Activated CD8-positive, alpha-beta memory T cell treated with anti-CD3 and anti-CD28 coated beads for 48 hours (primary cell): Measurements from ENCODE around the gene INS.
"Not testable (repeated sequence)": the region's sequence is repeated elsewhere in the genome, so short reads cannot be mapped to it uniquely, and the experiment has no call there.

ENCODE experiments used
- DNase-seq, 3 experiments: peaks; one replicate each; pipeline ENCODE4 v3.0.0-alpha.2; 2020; ENCODE audit warnings: low read depth in 2 of 3, low spot score in 2 of 3

INS gene

GRCh38 chr11:2135018-2135569, 25.9 kb downstream of the INS start:
- DNase-seq: no peak

DNA sequence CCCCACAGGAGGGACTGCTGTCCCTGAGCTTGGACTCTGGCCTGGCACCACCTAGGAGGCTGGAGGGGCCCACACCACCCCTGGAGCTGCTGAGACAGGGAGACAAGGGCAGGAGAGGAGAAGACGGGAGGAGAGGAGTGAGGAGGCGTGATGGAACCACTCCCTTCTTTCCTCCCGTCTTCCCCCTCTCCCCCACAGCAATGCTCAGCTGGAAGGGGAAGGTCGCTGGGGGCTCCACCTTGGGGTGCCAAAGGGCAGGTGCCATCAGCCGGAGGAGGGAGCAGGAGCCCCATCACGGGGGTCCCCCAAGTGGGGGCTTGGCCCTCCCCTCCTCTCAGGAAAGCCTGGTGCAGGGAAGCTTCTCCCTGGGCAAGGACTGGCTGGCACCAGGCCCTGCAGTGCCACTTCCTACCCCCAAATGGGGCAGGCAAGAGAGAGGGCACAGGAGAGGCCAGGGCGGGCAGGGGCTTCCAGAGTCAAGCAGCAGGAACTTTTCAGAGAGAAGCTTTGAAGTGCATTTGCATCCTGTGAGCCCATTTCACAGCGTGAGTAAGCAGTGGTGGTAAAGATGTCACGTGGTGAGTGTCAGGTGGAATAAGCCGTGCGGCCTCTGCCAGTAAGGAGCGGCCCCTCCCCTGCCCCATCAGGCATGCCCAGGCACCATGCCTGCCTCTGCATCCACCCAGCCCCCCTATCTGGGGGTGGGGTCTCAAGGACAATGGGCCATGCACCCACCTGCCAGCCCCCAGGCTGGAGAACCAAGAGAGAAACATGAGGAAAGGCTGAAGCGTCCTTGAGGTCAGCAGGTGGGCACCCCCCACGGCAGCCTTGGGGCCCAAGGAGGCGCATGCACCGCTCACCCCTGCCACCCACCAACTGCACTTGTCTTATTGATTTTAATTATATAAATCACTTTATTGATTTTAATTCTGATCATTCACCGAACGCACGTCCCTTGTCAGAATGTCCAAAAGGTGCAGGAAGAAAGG, 26.7 kb downstream of the INS start:
- DNase-seq: no peak

DNA sequence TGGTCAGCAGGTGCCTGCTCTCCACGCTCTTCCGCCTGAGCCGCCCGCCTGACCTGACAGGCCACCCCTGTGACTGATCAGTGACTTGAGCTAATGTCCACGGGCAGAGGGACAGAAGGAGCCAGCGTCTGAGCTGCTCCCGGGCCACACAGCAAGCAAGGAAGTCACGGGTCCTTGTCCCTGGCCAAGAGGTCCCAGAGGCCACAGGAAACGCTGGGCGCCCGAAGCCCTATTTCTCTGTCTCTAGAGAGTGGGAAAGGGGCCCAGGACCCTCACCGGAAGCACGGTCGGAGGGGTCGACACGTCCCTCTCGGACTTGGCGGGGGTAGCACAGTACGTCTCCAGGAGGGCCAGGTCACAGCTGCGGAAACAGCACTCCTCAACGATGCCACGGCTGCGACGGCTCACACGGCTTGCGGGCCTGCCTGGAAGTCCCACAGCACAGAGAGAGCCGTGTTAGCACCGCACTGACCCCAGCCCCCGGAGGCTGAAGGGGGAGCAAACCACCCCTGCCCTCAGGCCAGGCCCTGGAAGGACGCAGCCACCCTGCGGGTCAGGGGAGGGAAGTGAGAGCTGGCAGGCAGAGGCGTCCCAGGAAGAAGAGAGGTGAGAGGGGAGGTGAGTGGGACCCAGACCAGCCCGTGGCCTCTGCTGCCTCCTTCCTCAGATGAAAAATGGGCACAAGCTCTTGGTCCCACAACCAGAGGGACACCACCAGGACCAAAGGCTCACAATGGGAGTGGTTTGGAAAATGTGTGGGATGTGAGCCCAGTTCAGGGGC, 27.6 kb downstream of the INS start:
- no peak for DNase-seq

DNA sequence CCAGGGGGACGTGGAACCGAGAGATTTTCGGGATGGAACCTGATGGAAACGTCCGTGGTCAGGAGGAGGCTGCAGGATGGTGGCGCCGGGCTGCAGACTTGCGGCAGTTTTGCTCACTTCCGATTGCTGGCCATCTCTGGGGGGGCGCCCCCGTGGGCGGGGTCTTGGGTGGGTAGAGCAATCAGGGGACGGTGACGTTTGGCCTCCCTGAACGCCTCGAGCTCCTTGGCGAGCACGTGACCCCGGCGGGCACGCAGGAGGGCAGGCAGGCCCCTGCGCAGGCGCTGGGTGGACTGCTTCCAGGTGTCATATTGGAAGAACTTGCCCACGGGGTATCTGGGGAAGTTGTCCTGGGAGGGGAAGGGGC, 28.2 kb downstream of the INS start:
- DNase-seq: no peak

- DNase-seq: no peak
Measured at GRCh38 chr11:2132246-2132645, 28.8 kb downstream of the INS start.

- DNase-seq: no peak
Measured at GRCh38 chr11:2131371-2132236, 29.4 kb downstream of the INS start.

- DNase-seq: no peak
Measured at GRCh38 chr11:2130881-2131352, 30.1 kb downstream of the INS start.

DNA sequence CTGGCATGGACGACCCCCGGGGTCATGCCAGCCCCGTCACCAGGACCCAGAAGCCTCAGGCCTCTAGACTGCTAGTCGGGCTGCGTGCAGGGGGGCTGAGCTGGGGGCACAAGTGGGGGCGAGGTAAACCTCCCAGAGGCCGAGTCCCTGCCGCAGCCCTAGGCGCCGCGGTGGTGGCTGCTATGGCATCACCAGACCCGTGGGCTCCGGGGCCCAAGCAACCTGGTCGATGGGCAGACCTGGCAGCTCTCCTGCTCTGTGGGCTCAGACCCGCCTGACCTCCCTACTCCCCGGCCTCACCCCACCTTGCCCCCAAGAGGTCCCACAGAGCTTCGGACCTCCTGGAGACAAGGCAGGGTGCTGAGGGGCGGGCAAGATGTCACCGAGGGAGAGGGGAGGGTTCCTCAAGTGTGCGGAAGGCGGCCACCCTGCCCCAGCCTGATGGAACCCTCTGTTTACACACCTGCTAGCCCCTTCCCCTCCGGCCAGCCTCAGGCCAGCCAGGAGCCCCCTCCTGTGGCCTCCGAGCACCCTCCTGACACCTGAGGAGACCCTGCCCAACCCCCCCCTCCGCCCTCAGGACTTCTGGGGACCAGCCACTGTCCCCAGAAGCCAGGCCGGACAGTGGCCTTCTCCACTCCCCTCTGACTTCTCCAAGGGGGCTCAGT, 31.2 kb downstream of the INS start:
- no peak for DNase-seq

GRCh38 chr11:2129308-2129698, 31.7 kb downstream of the INS start:
- DNase-seq: no peak

DNA sequence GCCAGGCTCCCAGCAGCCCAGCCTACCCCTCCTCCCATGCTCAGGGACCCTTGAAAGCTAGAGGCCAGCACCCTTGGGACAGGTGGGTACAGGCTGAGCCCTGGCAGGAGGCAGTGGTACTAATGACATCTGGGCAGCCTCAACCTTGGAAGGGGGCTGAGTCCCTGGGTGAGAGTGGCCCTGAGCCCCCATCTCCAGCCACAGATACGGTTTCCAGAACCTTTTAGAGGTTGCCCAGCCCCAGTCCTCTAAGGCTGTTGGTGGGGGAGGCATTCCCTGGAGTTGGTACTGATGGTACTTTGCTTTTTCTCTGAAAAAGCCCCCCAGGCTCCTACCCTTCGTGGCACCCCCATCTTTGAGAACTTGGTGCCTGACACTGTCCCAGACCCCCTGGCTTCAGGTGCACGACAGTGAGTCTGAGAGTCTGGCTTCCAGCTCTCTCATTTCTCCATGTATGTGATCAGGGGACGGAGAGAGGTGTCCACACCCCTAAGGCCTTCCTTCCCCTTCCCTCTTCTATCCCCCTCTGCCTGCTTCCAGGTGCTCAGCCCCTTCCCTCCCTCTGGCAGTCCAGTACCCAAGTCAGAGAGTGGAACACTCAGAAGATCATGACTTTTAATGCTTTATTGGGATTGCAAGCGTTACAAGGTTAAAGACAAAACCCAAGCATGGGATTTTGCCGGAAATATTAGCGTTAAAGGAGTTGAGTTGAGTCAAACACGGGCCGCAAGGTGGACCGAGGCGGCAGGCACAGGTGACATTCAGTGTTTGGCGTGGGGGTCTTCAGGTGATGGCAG, 32.3 kb downstream of the INS start:
- DNase-seq: no peak

- no peak for DNase-seq
Measured at GRCh38 chr11:2128130-2128510, 32.9 kb downstream of the INS start.

GRCh38 chr11:2127482-2128129, 33.4 kb downstream of the INS start:
- DNase-seq: no peak

DNA sequence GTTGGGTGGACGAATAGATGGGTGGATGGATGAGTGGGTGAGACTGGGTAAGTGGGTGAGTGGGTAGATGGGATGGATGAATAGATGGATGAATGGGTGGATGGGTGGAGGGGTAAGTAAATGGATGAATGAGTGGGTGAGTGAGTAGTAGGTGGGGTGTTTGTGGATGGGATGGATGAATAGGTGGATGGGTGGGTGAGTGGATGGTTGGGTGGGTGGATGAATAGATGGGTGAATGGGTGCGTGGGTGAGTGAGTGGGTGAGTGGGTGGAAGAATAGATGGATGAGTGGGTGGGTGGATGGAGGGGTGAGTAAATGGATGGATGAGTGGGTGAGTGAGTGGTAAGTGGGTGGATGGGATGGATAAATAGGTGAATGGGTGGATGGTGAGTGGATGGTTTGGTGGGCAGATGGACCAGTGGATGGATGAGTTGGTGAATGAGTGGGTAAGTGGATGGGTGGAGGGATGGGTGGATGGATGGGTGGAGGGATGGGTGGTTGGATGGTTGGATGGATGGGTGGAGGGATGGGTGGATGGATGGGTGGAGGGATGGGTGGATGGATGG, 34.4 kb downstream of the INS start:
- no peak for DNase-seq

DNA sequence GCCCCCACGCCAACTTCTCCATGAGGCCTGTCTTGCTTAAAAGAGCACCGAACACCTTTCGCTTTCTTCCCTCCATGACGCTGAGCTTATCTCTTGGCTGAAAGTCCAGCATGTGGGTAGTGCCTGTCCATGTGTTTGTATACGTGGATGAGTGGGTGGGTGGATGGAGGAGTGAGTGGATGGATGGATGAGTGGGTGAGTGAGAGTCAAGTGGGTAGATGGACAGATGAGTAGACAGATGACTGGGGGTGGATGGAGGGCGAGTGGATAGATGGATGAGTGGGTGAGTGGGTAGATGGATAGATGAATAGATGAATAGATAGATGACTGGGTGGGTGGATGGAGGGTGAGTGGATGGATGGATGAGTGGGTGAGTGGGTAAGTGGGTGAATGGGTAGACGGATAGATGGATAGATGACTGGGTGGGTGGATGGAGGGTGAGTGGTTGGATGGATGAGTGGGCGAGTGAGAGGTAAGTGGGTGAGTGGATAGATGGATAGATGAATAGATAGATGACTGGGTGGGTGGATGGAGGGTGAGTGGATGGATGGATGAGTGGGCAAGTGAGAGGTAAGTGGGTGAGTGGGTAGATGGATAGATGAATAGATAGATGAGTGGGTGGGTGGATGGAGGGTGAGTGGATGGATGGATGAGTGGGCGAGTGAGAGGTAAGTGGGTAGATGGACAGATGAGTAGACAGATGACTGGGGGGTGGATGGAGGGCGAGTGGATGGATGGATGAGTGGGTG, 36.1 kb downstream of the INS start:
- not testable (repeated sequence) for DNase-seq

GRCh38 chr11:2123628-2123960, 37.4 kb downstream of the INS start:
- no peak for DNase-seq

- no peak for DNase-seq
Measured at GRCh38 chr11:2122907-2123627, 37.9 kb downstream of the INS start.

DNA sequence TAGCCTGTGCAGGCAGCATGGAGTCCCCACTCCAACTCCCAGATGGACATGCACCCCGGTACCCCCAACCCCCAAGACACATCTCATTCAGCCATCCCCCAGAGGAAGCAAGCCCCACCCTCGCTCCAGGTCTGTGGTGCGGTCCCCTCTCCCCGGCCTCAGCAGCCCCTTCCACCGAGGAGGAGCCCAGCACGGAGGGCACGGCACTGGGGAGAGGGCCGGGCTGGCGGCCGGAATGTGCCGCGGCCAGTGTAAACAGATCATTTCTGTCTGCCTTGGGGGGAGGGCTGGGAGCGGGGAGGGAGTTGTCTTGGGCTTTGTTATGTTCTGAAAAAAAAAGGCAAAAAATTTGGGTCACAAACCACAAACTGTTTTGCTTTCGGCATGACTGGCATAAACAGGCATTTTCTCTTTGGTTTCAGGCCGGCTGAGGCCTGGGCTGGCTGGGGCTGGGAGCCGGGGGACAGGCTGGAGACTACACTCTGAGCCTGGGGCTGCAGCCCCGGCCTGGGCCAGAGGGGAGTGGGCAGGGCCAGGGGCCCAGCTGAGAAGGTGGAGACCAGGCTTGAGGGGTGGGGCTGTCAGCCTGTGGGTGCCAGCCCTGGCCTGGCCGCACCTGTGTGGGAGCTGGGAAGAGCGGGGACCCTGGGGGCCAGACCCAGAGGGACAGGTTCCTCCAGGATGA, 38.6 kb downstream of the INS start:
- no peak for DNase-seq
